ENCODE data around the gene NRP2.
A peak's percentile ranks its signal among the peaks of the same experiment; 100 is the strongest.

NRP2 gene

GRCh38 chr2:205658572-205658971, 23.7 kb upstream of the NRP2 start:
- no peak for DNase-seq (ENCODE audit: low read depth, low spot score)

DNA sequence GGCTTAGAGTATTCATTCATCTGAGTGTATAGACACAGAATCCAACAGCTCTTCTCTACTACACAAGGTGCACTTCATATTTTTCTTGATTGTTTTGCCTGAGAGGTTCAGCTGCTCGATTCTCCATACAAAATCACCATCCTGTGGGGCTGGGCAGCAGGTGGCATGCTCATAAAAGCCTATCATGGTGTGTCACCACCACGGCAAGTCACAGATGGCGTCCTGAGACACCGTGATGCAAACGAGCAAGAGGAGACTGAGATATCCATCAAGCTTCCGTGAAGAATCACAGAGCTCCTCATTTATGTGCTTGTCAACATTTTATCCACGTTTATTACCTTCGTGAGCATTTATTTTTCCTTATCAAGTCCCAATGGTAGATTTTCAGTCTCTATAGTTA, 22.4 kb upstream of the NRP2 start:
- no peak for DNase-seq (ENCODE audit: low read depth, low spot score)

DNA sequence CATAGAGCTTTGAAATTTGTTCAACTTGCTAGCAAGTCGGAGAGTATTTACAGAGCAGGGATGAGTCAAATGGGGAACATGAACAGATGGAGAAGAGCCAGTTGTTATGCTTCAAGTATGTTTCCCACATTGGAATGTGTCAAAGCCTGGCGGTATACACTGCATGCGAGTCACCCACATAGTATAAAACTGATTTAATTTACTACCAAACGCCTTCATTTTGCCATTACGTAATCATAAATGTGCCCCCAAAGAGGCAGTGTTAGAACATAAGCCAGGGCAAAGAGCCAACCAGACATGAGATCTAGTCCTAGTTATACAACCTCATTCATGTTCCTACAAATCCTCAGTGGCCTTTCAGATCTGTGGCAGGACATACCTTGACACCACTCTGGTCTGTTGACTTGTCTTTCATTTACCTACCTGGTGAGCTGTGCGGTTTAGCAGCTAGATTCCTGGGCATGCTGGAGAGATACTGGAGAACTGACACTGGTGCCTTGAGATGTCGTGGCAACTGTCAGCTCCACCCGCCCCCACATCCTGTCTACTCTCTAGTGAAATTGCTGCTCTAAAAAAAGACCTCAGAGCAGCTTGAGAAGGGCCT, 21.7 kb upstream of the NRP2 start:
- no peak for DNase-seq (ENCODE audit: low read depth, low spot score)

- DNase-seq (ENCODE audit: low read depth, low spot score): no peak
Observed at GRCh38 chr2:205661281-205661680, 21.0 kb upstream of the NRP2 start.

- DNase-seq (ENCODE audit: low read depth, low spot score): no peak
Observed at GRCh38 chr2:205662206-205662965, 19.9 kb upstream of the NRP2 start.

DNA sequence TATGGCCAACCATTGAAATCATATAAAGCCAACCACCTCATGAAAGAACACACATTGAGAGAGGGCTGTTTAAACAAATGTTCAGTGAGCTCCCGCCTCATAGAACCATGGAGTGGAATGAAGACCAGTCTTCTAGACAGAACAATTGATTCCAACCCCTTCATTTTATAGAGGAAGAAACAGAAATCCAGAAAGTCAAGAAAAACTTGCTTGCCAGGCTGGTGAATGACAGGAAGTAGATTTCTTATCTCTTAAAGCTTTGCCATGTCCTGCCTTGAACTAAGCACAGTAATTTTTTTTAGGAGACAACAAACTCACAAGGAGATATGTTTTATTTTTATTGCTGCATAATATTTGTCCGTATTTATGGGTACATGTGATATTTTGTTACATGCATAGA, 16.5 kb upstream of the NRP2 start:
- DNase-seq (ENCODE audit: low read depth, low spot score): no peak

- DNase-seq (ENCODE audit: low read depth, low spot score): no peak
Observed at GRCh38 chr2:205670292-205670691, 12.0 kb upstream of the NRP2 start.

DNA sequence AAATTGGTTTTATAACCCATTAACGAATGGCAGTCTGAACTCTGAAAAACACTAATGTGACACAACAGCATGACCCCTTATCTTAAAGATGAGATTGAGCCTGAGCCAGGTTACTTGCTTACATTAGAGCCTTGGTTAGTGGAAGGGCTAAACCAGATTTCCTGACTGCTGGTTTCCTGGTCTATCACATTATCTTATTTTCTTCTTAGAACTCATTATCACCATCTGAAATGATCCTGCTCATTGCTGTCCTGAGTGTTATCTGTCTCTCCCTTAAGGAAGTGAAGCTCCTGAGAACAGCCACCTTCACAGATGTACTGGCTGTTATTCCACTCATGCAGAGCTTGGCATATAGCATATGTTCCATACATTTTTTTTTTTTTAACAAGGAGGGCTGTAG, 9.0 kb upstream of the NRP2 start:
- no peak for DNase-seq (ENCODE audit: low read depth, low spot score)

DNA sequence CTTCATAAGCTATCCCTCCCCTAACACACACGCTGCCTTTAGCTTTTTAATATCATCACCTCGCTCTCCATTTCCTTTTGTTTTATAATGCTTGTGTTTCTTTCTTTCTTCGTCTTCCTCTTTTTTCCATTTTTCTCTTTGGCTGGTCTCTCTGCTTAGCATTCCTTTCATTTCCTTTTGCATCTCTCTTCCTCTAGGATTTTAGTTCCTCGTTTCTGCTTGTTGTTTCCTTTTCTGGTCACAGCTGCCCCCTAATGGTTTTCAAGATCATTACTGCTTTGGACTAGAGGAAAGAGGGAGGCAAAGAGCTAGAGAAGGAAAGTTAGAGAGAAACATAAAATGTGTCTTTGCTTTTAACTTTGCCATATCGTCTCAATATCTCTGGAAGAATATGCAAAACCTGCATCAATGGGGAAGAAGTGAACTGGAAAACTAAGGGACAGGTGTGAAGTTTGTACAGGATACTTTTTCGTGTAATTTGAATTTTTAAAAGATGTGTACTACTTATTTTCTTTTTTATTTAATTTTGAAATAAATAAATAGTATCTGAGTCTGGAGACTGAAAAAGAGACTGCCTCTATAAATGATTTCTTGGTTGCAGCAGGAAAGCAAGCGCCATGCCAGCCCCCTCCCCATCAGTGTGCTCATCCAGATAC, 6.3 kb upstream of the NRP2 start:
- no peak for DNase-seq (ENCODE audit: low read depth, low spot score)

- no peak for DNase-seq (ENCODE audit: low read depth, low spot score)
Observed at GRCh38 chr2:205678541-205679142, 3.7 kb upstream of the NRP2 start.

DNA sequence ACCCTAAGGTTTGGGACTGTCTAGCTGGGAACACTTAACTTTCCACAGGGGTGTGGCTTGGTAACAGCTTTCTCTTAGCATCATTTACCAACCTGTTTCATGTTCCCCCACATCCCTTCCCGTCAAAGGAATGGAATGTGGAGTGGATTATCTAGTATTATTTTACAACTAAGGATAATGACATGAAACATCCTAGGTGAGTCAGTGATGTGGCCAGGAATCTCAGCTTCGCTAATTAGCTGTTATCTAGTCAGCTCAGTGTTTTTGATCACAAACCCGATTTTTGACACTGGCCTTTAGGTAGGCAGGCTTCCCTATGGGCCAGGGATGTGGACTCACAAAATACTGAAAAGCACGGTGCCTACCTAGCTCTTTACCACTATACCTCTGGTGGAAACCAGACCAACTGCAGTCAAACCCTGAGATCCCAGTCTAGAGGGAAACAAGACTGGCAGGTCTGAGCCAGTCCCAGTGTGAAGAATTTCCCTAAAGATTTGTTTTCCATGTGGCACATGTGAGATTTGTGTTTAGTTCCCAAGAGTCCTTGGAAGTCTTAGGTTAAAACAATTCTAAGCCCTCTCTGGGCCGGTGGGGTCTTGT, 2.8 kb upstream of the NRP2 start:
- no peak for DNase-seq (ENCODE audit: low read depth, low spot score)

DNA sequence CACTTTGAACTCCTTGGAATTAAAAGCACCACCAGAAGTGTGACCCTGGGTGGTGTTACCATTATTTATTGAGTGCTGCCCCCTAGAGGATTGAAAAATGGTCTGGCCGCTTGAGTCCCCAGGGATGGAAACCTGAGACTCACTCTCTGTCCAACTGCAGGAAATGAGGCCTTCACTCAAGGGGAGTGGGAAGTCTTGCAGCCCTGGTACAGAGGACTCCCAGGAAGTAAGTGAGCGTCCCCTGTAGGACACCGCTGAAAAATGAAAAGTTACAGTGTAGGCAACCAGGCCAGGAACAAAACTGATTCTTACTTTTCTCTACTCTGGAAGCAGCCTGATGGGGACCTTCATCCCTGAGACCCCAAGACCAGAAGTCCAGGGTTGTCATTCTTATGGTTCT, 2.2 kb upstream of the NRP2 start:
- peak; percentile 62 for DNase-seq (ENCODE audit: low read depth, low spot score)

DNA sequence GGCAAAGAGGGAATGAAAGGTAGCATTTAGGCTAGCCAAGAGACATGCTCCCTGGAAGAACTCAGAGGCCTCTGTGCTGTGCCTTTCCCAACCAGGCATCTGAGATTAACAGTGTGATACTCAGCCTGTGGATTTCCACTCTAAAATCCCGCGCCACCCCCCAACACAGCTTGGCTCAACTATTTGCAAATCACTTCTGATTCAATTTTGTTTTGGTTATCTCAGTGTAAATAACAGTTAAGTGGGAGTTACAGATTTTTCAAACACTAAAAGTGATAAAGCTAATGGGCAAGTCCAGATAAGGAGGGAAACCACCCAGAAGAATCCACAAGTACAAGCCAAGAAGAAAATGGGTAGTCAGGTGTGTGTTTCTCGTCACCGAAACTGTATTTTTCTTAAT, 1.4 kb upstream of the NRP2 start:
- DNase-seq (ENCODE audit: low read depth, low spot score): no peak

DNA sequence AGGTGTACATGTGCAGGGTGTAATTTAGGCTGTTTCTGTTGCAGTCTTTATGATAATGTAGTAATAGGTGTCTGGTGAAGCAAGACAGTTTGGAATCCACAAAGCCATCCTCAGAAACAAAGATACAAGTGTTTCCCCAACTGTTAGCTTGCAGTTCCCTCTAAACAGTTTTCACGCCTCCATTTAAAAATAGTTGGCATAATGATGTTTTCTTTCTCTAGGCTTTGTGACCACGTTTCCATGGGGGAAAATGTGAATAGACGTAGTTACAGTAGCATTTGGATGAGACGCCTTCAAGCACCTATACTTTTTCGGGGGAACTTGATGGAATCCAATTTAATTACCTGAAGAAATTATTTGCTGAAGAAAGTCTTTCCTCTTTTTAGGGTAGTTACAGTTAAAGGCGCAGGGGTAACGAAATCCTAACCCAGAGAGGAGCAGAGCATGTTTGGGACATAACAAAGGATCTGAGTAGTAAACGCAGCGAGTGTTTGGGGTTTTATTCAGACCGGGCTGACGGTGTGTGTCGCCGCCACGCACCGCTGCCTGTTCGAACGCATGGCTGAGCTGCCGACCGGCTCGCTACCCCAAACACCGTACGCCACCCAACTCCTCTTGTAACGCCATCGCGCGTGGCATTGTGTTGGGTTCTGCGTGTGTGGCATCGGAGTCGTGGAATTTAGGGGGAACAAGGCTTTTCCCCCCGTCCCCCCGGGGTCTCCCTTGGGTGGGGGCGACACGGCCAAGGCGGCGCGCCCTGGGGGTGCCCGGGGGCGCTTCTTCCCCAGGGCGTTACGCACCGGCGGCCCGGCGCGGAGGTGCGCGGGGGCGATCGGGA, 681 bp upstream of the NRP2 start:
- DNase-seq (ENCODE audit: low read depth, low spot score): no peak

GRCh38 chr2:205682971-205683501, 735 bp downstream of the NRP2 start:
- no peak for DNase-seq (ENCODE audit: low read depth, low spot score)

- DNase-seq (ENCODE audit: low read depth, low spot score): no peak
Observed at GRCh38 chr2:205683502-205684367, 1.4 kb downstream of the NRP2 start.

- DNase-seq (ENCODE audit: low read depth, low spot score): no peak
Observed at GRCh38 chr2:205684871-205685313, 2.6 kb downstream of the NRP2 start.

GRCh38 chr2:205685314-205686055, 3.2 kb downstream of the NRP2 start:
- no peak for DNase-seq (ENCODE audit: low read depth, low spot score)

DNA sequence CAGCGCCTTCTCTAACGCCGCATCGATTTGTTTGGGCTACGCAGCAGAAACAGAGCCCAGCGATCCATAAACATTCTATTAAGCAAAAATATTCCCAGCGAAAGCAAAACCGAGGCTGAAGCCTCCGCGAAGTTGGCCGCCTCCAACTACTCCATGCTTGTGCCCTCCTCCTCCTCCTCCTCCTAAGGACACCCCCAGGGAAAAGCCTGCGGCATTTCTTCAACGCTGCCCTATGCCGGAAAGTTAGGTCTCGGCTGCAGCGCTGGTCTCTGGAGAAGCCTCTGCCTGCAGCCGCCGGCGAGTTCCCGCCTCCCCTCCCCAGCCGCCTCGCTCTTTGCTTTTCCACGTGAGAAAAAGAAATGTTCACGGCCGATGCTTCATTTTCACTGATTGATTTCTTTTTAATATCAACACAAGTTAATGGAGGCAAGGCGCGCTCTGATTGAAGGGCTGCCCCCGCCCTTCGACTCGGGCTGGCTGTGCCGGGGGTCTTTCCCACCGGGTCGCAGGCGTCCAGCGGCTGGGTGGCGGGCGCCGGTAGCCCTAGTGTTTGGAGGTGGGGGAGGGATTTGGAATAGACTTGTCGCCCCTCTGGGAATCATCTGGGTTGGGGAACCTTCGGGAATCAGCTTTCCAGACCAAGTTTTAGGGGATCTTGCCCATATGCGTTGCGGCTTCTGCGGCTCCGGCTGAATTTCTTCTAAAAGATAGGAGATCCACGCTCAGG, 3.9 kb downstream of the NRP2 start:
- DNase-seq (ENCODE audit: low read depth, low spot score): no peak
